ENCODE measurements around the gene MYF5.

MYF5 gene

GRCh38 chr12:80707830-80708258 lies 8.9 kb upstream of the MYF5 start:
- ChIA-PET POLR2A (no interaction called here), CTCF (no interaction called here)
- H3K27ac ChIP-seq (ENCODE audit: extremely low read depth, low read depth, low read length), result no peak overlapping the region
- H3K4me3 ChIP-seq (ENCODE audit: low read depth, low read length), result no peak overlapping the region
- no peaks in the 10 kb centered on the region for H3K36me3 ChIP-seq (ENCODE audit: control insufficient read depth in 2 of 2, insufficient read depth in 1 of 2, low read length in 2 of 2)
- no peaks in the 10 kb centered on the region for H3K9me3 ChIP-seq (ENCODE audit: control insufficient read depth, insufficient read depth, low read depth, low read length)
- H3K4me1 ChIP-seq (ENCODE audit: control insufficient read depth, insufficient read depth, low read length), result no peaks in the 10 kb centered on the region
- TF ChIP-seq ZNF37A (tag by site-specific recombination; IDR thresholded peaks at IDR 0.05) (no peak), ZNF701 (tag by site-specific recombination; IDR thresholded peaks at IDR 0.05) (no peak), GLIS2 (tag by site-specific recombination; IDR thresholded peaks at IDR 0.05) (no peak), ZFP69B (tag by site-specific recombination; IDR thresholded peaks at IDR 0.05) (no peak), ZNF514 (tag by site-specific recombination; IDR thresholded peaks at IDR 0.05) (no peak), ZSCAN18 (tag by site-specific recombination; IDR thresholded peaks at IDR 0.05) (no peak), ZNF426 (tag by site-specific recombination; IDR thresholded peaks at IDR 0.05) (no peak), ZNF19 (tag by site-specific recombination; IDR thresholded peaks at IDR 0.05; ENCODE audit: low read depth) (no peak), ZNF292 (tag by site-specific recombination; IDR thresholded peaks at IDR 0.05; ENCODE audit: borderline replicate concordance, low read depth) (no peak), ZNF148 (tag by site-specific recombination; IDR thresholded peaks at IDR 0.05; ENCODE audit: borderline replicate concordance) (no peak), KLF1 (tag by site-specific recombination; IDR thresholded peaks at IDR 0.05) (no peak), ZNF121 (tag by site-specific recombination; IDR thresholded peaks at IDR 0.05) (no peak), TRIM28 (IDR thresholded peaks at IDR 0.05; ENCODE audit: borderline replicate concordance, low read length) (no peak), ZNF776 (tag by site-specific recombination; IDR thresholded peaks at IDR 0.05; ENCODE audit: borderline replicate concordance) (no peak)

DNA sequence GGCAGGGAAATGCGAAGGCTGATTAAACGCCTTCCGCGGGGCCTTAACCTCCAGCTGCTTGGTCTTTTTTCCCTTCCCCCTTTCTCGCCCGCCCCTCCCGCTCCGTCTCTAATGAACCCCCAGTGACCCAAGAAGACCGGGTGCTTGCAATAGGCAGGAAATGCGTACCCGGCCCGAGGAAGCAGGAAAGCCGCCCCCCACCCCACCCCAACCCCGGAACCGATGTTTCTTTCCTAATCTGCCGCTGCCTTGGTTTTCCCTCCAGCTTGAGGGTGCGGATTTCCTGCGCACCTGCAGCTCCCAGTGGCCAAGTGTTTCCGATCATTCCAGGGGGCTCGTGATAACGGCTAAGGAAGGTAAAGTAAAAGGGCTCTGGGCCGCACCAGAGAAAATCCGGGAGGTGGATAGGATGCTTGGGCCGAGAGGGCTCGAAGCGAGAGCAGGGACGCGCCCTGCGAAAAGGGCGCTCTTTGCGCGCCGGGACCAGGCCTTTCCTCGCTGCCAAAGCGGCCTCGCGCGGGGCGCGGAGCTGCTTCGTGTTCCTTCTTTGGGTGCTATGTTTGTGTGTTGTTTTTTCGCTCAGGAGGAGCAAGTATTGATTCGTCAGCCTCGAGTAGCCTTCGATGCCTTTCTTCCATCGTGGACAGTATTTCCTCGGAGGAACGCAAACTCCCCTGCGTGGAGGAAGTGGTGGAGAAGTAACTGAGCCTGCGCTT lies 8.3 kb upstream of the MYF5 start:
- Histone ChIP-seq H3K36me3 (ENCODE audit: control insufficient read depth in 2 of 2, insufficient read depth in 1 of 2, low read length in 2 of 2) (no peaks in the 10 kb centered on the region), H3K9me3 (ENCODE audit: control insufficient read depth, insufficient read depth, low read depth, low read length) (no peaks in the 10 kb centered on the region), H3K27ac (ENCODE audit: extremely low read depth, low read depth, low read length) (no peak overlapping the region), H3K4me3 (ENCODE audit: low read depth, low read length) (no peak overlapping the region), H3K4me1 (ENCODE audit: control insufficient read depth, insufficient read depth, low read length) (no peaks in the 10 kb centered on the region)
- CTCF ChIA-PET, result no interaction called here
- TF ChIP-seq YY1 (tag by site-specific recombination; IDR thresholded peaks at IDR 0.05) (no peak), ZNF701 (tag by site-specific recombination; IDR thresholded peaks at IDR 0.05) (no peak)
- POLR2A ChIA-PET, result interaction anchor here (0.6 kb wide), 1 partner anchor 1124 kb away, joined by 9 read pairs; no protein-coding TSS in a partner anchor

- no peak overlapping the region for H3K27ac ChIP-seq (ENCODE audit: extremely low read depth, low read depth, low read length)
- H3K9me3 ChIP-seq (ENCODE audit: control insufficient read depth, insufficient read depth, low read depth, low read length), result no peaks in the 10 kb centered on the region
- no peaks in the 10 kb centered on the region for H3K4me1 ChIP-seq (ENCODE audit: control insufficient read depth, insufficient read depth, low read length)
- ChIA-PET CTCF (no interaction called here), POLR2A (interaction anchor here (0.6 kb wide), 1 partner anchor 1124 kb away, joined by 9 read pairs; no protein-coding TSS in a partner anchor)
- no peak overlapping the region for H3K4me3 ChIP-seq (ENCODE audit: low read depth, low read length)
- H3K36me3 ChIP-seq (ENCODE audit: control insufficient read depth in 2 of 2, insufficient read depth in 1 of 2, low read length in 2 of 2), result no peaks in the 10 kb centered on the region
- TF ChIP-seq ZNF777 (tag by site-specific recombination; IDR thresholded peaks at IDR 0.05; ENCODE audit: borderline replicate concordance) (no peak), ZNF791 (tag by site-specific recombination; IDR thresholded peaks at IDR 0.05) (no peak), ZNF433 (tag by site-specific recombination; IDR thresholded peaks at IDR 0.05; ENCODE audit: low read depth) (no peak), ZNF830 (tag by site-specific recombination; IDR thresholded peaks at IDR 0.05; ENCODE audit: low read depth) (no peak), MYNN (tag by site-specific recombination; IDR thresholded peaks at IDR 0.05; ENCODE audit: borderline replicate concordance) (no peak), GLIS2 (tag by site-specific recombination; IDR thresholded peaks at IDR 0.05) (no peak), ZFP41 (tag by site-specific recombination; IDR thresholded peaks at IDR 0.05; ENCODE audit: borderline replicate concordance) (no peak)
- TF ChIP-seq, protein P1, sequence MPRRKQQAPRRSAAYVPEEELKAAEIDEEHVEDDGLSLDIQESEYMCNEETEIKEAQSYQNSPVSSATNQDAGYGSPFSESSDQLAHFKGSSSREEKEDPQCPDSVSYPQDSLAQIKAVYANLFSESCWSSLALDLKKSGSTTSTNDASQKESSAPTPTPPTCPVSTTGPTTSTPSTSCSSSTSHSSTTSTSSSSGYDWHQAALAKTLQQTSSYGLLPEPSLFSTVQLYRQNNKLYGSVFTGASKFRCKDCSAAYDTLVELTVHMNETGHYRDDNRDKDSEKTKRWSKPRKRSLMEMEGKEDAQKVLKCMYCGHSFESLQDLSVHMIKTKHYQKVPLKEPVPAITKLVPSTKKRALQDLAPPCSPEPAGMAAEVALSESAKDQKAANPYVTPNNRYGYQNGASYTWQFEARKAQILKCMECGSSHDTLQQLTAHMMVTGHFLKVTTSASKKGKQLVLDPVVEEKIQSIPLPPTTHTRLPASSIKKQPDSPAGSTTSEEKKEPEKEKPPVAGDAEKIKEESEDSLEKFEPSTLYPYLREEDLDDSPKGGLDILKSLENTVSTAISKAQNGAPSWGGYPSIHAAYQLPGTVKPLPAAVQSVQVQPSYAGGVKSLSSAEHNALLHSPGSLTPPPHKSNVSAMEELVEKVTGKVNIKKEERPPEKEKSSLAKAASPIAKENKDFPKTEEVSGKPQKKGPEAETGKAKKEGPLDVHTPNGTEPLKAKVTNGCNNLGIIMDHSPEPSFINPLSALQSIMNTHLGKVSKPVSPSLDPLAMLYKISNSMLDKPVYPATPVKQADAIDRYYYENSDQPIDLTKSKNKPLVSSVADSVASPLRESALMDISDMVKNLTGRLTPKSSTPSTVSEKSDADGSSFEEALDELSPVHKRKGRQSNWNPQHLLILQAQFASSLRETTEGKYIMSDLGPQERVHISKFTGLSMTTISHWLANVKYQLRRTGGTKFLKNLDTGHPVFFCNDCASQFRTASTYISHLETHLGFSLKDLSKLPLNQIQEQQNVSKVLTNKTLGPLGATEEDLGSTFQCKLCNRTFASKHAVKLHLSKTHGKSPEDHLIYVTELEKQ (tag by site-specific recombination; IDR thresholded peaks at IDR 0.05; ENCODE audit: borderline replicate concordance), result no peak
- TF ChIP-seq, protein P2, sequence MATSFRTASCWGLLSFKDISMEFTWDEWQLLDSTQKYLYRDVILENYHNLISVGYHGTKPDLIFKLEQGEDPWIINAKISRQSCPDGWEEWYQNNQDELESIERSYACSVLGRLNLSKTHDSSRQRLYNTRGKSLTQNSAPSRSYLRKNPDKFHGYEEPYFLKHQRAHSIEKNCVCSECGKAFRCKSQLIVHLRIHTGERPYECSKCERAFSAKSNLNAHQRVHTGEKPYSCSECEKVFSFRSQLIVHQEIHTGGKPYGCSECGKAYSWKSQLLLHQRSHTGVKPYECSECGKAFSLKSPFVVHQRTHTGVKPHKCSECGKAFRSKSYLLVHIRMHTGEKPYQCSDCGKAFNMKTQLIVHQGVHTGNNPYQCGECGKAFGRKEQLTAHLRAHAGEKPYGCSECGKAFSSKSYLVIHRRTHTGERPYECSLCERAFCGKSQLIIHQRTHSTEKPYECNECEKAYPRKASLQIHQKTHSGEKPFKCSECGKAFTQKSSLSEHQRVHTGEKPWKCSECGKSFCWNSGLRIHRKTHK (tag by site-specific recombination; IDR thresholded peaks at IDR 0.05), result no peak
Measured at GRCh38 chr12:80708975-80709328, 7.8 kb upstream of the MYF5 start.
